GM18505 (cell line): ENCODE results near the gene VPS4B.

Experiments
- ATAC-seq: cut with Tn5 transposase; IDR thresholded peaks from one replicate; pipeline ENCODE4 v1.9.1; 2021; ENCODE audit not compliant: unreplicated experiment
- POLR2A ChIP-seq: IDR thresholded peaks from 4 replicates; pipeline ENCODE4 v1.6.1; 2011; ENCODE audit warnings: borderline replicate concordance; ENCODE audit not compliant: insufficient read depth, insufficient read length; ENCODE audit errors: extremely low read depth

VPS4B gene

DNA sequence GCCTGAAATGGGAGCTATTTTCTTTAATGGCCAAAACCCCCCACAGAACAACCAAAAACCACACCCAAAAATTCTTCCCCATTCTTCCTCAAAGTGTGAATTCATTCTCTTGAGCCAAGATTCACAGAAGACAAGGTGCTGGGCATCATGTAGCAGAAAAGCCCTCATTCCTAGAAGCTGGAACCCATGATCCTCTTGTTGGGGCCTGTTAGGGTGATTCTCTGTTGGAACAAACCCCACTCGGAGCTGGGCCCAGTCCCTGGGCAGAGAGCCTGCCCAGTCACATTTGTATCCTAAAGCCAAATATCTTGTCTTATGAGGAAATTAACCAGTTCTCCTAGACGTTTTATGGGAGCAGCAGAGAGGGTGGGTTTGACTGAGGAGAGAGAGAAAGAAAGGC lies 22.8 kb upstream of the VPS4B start:
- ATAC-seq, result no peak
- no peak for TF ChIP-seq POLR2A

DNA sequence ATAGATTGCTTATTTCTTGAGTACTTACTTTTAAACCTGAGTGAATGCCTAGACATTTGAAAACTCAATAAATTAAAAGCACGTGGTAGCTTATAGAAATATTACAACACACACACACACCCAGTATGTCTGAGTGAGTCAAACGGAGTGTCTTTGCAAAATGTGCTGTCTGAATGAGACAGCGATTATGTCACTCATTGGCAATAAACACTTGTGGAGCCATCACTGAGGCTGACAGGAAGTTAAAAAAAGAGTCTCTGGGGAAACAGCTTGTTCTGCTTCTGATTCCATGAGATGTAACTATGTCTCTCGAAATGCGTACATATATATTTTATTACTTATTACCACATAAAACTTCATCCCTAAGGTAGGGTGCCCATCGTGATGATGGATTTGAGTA lies 22.3 kb upstream of the VPS4B start:
- TF ChIP-seq POLR2A, result no peak
- ATAC-seq, result no peak

DNA sequence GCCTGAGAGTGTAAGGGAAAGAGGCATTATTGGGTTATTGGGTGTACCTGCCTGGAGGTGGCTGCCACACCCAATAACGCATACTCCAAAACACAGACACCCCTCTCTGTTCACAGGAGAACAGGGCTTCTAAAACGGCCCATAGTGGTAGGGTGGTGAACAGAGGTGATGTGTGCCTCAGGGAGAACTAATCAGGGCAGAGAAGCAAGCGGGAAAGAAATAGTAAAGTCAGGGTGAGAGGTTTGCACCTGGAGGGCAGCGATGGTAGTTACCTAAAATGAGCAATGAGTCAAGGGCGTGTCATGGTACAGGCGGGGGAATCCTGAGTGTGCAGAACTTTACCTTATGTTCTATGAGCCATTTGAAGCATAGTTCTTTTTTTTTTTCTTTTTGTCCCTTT lies 21.6 kb upstream of the VPS4B start:
- TF ChIP-seq POLR2A, result no peak
- no peak for ATAC-seq

DNA sequence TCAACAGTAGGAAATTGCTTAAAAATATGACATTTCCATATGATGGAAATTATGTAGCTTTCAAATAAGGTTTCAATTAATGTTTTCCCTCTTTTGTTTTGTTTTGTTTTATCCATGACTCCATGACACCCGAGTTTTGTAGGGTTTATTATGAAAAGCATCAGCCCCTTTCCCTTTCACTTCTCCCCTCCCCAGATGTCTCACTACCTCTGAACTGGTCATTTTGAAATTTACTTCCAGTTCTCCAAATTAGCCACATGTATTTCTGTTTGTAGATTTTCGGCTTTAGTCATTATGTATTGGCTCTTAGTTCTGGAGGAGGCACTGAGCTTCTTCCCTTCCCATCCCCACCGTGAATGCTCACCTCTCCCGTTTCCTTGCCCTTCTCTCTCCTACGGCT lies 18.6 kb upstream of the VPS4B start:
- ATAC-seq, result no peak
- no peak for TF ChIP-seq POLR2A

DNA sequence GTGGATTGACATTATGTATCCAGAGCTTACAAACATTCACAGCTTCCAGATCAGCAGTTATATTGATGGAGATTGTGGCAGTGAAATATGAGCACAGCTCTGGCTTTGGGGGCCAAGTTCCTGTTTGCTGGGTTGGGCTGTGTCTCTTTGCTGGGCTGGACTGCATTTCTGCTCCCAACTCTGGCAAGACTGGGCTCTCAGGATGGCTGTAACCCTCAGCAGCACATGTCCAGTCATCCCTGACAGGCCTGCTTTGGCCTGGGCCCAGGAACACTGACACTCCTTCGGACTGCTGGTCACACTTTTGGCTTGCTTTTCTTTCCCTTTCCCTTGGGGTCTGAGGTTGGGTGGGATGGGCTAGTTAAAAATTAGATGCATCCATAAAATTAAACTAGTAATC lies 17.9 kb upstream of the VPS4B start:
- no peak for ATAC-seq
- TF ChIP-seq POLR2A, result no peak

DNA sequence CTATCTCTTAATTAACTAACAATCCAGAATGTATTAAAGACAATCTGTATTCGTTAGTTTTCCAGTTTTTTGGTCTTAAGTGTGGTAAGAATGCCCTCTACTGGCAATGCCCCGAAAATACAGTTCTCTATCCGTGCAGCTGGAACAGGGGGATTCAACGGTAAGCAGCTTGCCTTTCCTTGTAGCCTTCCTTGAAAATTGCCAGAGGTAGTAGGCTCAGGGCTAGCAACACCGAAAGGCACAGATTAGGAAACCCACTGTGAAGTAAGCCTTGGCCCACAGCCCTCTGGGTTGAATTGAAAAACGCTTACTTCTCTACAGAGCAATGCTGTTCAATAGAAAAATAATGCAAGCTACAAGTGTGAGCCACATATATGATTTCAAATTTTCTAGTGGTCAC lies 17.1 kb upstream of the VPS4B start:
- ATAC-seq, result peak; percentile 56

DNA sequence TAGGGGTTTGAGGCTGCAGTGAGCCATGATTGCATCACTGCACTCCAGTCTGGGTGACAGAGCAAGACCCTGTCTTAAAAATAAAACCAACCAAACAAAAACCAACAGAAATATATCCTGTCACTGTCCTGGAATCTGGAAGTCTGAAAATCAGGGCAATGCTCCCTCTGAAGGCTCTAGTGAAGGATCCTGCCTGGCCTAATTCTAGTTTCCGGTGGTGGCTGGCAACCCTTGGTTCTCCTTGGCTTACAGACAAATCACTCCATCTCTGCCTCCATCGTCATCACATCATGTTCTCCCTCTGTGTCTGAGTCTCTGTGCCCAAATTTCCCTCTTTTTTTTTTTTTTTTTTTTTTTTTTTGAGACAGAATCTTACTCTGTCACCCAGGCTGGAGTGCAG lies 15.9 kb upstream of the VPS4B start:
- no peak for TF ChIP-seq POLR2A
- no peak for ATAC-seq

More for the DNA sequence above, 17.1 kb upstream of the VPS4B start:
- no peak for TF ChIP-seq POLR2A

DNA sequence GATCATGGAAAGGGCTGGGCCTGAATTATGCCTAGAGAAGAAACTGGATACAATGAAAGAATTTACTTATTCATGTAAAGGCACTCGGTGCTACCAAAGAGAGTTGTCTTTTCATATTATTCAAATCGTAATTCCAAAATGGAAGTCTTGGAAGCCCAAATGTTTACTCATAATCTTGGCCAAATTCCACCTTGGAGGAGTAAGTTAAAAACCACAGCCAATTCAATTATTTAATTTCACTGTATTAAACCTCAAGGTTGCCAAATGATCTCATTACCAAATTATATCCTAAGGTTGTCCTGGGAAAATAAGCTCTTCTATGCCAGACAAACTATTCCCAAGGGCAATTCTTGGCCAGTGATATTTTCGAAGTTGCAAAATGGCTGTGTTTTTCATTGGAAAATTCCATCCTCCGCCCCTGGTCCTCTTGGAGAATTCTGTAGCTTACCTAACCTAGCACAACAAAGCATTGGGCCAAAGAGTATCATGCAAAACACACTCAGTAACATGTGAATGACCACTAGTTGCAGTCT lies 11.1 kb upstream of the VPS4B start:
- no peak for ATAC-seq
- no peak for TF ChIP-seq POLR2A

DNA sequence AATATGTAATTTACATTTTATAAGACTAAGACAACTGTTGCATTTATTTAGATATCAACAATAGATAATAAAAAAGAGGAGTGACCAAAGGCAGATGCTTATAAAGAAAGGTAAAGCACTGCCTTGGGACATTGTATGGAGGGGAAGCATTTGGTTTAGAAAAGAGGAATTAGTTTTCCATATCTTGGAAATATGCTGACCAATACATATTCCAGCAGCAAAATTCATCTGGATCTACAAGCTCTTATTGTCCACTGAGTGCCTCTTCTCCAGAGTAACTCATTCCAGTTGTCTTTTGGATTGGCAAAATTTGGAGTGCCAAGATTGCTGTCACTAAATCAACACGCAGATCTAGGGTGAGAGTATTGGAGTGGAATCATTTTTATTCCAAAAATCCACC lies 8.9 kb upstream of the VPS4B start:
- ATAC-seq, result no peak
- TF ChIP-seq POLR2A, result no peak

DNA sequence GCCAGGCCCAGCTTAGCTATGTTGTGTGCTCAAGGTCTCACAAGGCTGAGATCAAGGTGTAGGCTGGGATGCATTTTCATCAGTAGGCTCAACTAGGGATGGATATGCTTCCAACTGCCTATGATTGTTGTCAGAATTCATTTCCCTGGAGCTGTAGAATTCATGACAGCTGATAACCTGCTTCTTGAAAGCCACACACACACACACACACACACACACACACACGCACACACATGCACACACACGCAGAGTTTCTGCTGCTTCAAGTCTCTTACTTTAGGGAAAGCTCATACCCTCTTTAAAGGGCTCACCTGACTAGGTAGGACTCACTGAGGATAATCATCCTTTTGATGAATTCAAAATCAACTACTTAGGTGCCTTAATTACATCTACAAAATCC lies 8.2 kb upstream of the VPS4B start:
- ATAC-seq, result no peak

DNA sequence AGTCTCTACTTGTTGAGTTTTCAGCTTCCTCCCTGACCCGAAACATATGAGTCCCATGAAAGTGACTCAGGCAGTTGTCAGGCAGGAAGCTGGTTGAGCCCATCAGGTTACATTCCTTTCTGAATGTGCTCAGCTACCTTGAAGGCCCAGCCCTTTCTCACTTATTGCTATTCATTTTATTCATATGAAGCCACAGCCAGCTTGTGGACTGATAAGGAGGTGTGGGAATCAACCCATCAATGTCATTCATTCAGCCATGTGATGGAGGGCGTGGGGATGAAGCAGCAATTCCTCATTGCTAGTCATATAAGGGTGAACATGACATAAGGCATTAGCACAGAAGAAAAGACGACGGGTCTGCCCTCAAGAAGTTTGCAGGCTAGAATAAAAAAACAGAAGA lies 5.3 kb upstream of the VPS4B start:
- no peak for ATAC-seq
- TF ChIP-seq POLR2A, result no peak

More for the DNA sequence above, 8.2 kb upstream of the VPS4B start:
- TF ChIP-seq POLR2A, result no peak

DNA sequence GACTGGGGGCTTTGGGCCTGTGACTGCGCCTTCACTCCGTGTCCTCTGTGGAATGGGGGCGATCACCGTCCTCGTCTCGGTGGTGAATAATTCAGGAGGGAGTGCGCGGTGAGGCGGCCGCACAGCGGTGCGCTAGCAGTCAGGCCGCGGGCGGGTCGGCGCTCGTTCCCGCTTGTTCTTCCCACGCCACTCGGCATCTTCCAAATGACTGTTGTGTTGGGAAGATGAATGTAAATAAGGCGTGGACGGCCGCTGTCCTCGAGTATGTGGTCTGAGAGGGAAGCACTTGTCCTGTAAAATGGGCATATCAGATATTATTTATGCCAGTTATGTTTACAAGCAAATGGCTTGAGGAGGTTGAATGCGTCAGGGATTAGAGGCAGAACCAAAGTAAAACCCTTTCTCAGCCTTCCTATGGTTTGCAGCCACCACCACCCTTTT lies 608 bp upstream of the VPS4B start:
- no peak for TF ChIP-seq POLR2A
- peak; percentile 26 for ATAC-seq

DNA sequence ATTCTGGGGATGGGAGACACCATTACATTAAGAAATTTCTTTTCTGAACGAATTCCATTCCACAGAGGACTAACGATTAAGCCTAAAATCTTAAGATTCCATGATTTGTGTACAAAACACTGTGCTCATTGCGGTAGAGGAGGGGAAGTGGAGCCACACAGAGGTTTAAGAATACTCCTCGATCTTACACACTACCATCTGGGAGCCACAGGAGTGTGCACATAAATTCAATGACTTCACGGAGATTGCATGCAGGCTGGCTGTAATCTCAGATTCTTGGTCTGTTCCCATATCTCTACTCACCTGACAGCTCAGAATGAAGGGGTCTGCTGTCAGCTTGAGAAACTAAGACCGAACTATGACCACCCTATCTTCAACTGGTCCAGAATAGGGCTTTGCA lies 762 bp downstream of the VPS4B start:
- ATAC-seq, result no peak
- TF ChIP-seq POLR2A, result no peak

DNA sequence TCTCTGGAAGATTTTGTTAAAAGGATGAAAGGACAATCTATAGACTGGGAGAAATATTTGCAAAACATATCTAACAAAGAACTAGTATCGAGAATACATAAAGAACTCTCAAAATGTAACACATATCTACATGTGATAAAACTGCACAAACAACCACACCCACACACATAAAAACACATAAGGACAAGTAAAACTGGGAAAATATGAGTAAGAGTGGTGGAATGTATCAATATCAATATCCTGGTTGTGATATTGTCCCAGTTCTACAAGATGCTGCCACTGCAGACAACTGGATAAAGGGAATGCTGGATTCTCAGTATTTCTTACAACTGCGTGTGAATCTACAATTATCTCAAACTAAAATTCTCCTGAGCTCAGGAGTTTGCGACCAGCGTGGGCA lies 9.3 kb downstream of the VPS4B start:
- ATAC-seq, result no peak
- TF ChIP-seq POLR2A, result no peak

DNA sequence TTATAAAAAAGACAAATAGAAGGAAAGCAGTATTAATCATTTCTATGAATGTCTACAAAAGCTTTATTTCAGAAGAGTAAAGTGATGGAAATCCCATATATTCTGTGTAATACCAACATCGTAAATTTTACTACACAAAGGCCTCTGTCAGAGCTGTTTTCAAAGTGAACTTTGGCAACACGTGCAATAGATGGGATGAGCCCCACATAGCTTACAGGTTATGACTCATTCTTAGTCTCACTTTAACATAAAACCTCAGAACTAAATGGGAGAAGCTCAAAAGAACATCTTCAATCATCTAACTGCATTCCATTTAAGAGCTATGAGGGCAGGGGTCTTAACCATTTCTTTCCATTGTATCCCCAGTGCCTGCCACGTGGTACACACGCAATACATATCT lies 11.5 kb downstream of the VPS4B start:
- no peak for TF ChIP-seq POLR2A
- ATAC-seq, result no peak
